ENCODE results near the gene TEF.

GRCh38 chr22:41365425-41365824 lies 16.3 kb upstream of the TEF start:
- TF ChIP-seq CTCF (conservative IDR thresholded peaks at IDR 0.05; ENCODE audit: low read length) = no peak
- no peak for TF ChIP-seq EZH2phosphoT487 (IDR thresholded peaks at IDR 0.05; ENCODE audit: borderline replicate concordance, low read depth, low read length)
